B cell (primary cell): ENCODE results near the gene PDPK1. TPM values are rescaled to one million over a fixed set of nuclear protein-coding genes. Genes with fewer than 3 reads are reported as not detected.

ENCODE experiments used
- ATAC-seq: fragments of 200-7000 bp; cut with Tn5 transposase; one replicate; pipeline ENCODE4 v1.10.0; 2021; ENCODE audit warnings: low read depth, mild to moderate bottlenecking, moderate number of reproducible peaks, moderate library complexity
- CTCF ChIA-PET: fragments of 350-600 bp; sonication (Branson Sonifier 250); formaldehyde crosslinking; loops from one replicate; lab custom pipeline; 2021; ENCODE audit warnings: antibody characterized with exemption, inconsistent platforms; lab: Charles Lee
- POLR2A ChIA-PET: fragments of 350-600 bp; sonication (Branson Sonifier 250); formaldehyde crosslinking; loops from one replicate; lab custom pipeline; 2021; ENCODE audit warnings: antibody characterized with exemption; lab: Charles Lee
- DNase-seq: peaks from one replicate; pipeline ENCODE4 v3.0.0; 2013
- H2AFZ ChIP-seq: 2 replicates; pipeline ENCODE4 v1.6.1; 2012; ENCODE audit warnings: mild to moderate bottlenecking, low read depth, low read length; ENCODE audit not compliant: insufficient read depth, poor library complexity, severe bottlenecking
- H3K27ac ChIP-seq, 2 donors: 1 replicate in 1 of 2; 2 replicates in 1 of 2; pipeline ENCODE4 v1.5.1; 2012 to 2013; ENCODE audit warnings: low read length in 2 of 2, mild to moderate bottlenecking in 2 of 2, moderate library complexity in 1 of 2
- H3K27me3 ChIP-seq, 4 experiments: fragments of 200-600 bp in 1 of 4; sonication (generic) in 1 of 4; replicated peaks in 1 of 4; 1 replicate in 2 of 4; 2 replicates in 2 of 4; pipeline versions ENCODE4 v1.6.1 to v1.7.0; 2013 to 2016; ENCODE audit warnings: low read length in 3 of 4, mild to moderate bottlenecking in 2 of 4, mixed read lengths in 1 of 4, moderate library complexity in 1 of 4; ENCODE audit not compliant: insufficient read depth in 4 of 4, control insufficient read depth in 3 of 4; ENCODE audit errors: control extremely low read depth in 1 of 4
- H3K36me3 ChIP-seq, 2 experiments: replicated peaks in 1 of 2; 1 replicate in 1 of 2; 2 replicates in 1 of 2; pipeline versions ENCODE4 v1.6.1 to v1.7.1; 2013; ENCODE audit warnings: low read length in 1 of 2; ENCODE audit not compliant: insufficient read depth in 2 of 2, control insufficient read depth in 1 of 2; ENCODE audit errors: control extremely low read depth in 1 of 2, extremely low read depth in 1 of 2
- H3K4me1 ChIP-seq, 2 donors: fragments of 200-600 bp in 1 of 2; sonication (generic) in 1 of 2; 1 replicate in 1 of 2; 2 replicates in 1 of 2; pipeline versions ENCODE4 v1.5.1 to v1.6.1; 2013 to 2017; ENCODE audit warnings: low read length in 2 of 2; ENCODE audit not compliant: control insufficient read depth in 2 of 2, insufficient read depth in 2 of 2
- H3K4me2 ChIP-seq: replicated peaks from 2 replicates; pipeline ENCODE3; 2012; ENCODE audit warnings: mild to moderate bottlenecking, low read depth, low read length; ENCODE audit not compliant: poor library complexity, severe bottlenecking
- H3K4me3 ChIP-seq, 5 experiments: fragments of 200-600 bp in 1 of 5; sonication (generic) in 1 of 5; 1 replicate in 3 of 5; 2 replicates in 2 of 5; pipeline versions ENCODE4 v1.5.1 to v1.7.0; 2011 to 2016; ENCODE audit warnings: low read length in 4 of 5, mild to moderate bottlenecking in 4 of 5, low read depth in 2 of 5, control low read depth in 1 of 5, moderate library complexity in 1 of 5; ENCODE audit not compliant: insufficient read depth in 1 of 5; ENCODE audit errors: control extremely low read depth in 1 of 5, extremely low read depth in 1 of 5
- H3K79me2 ChIP-seq: fragments of 200-600 bp; sonication (generic); one replicate; pipeline ENCODE4 v1.6.0; 2016; ENCODE audit warnings: low read length; ENCODE audit not compliant: control insufficient read depth, insufficient read depth
- H3K9ac ChIP-seq: fragments of 200-600 bp; sonication (generic); 2 replicates; pipeline ENCODE4 v1.6.1; 2017; ENCODE audit warnings: mild to moderate bottlenecking, low read length, moderate library complexity
- H3K9me3 ChIP-seq, 3 donors: one replicate each; pipeline versions ENCODE4 v1.6.1 to v1.7.1; 2013; ENCODE audit warnings: low read length in 2 of 3; ENCODE audit not compliant: control insufficient read depth in 2 of 3, insufficient read depth in 1 of 3; ENCODE audit errors: control extremely low read depth in 1 of 3
- H4K20me1 ChIP-seq: 2 replicates; pipeline ENCODE4 v1.6.0; 2012; ENCODE audit warnings: mild to moderate bottlenecking, low read length; ENCODE audit not compliant: insufficient read depth, control insufficient read depth, poor library complexity, severe bottlenecking
- H3K27ac Mint-ChIP-seq: one replicate; pipeline ENCODE4 v1.8.0; 2021; ENCODE audit warnings: mixed read lengths
- H3K27me3 Mint-ChIP-seq: one replicate; pipeline ENCODE4 v1.8.0; 2021; ENCODE audit warnings: mixed read lengths
- H3K4me1 Mint-ChIP-seq: one replicate; pipeline ENCODE4 v1.8.0; 2021; ENCODE audit warnings: mixed read lengths
- H3K4me3 Mint-ChIP-seq: one replicate; pipeline ENCODE4 v1.8.0; 2021; ENCODE audit warnings: mixed read lengths
- H3K9me3 Mint-ChIP-seq: one replicate; pipeline ENCODE4 v1.8.0; 2022; ENCODE audit warnings: mixed read lengths; ENCODE audit not compliant: insufficient read depth
- EZH2 ChIP-seq: IDR thresholded peaks from 2 replicates; pipeline ENCODE4 v1.6.1; 2012; ENCODE audit warnings: borderline replicate concordance, low read depth, mild to moderate bottlenecking, moderate library complexity, low read length; ENCODE audit not compliant: insufficient read depth, poor library complexity, severe bottlenecking
- WGBS: methylation state at CpG from one replicate; pipeline ENCODE4 v1.1.5; 2013; ENCODE audit warnings: missing lambda C conversion rate; ENCODE audit not compliant: insufficient coverage; 5-methylcytosine and 5-hydroxymethylcytosine counted together
- intact Hi-C: fragments of 100-400 bp; cut with micrococcal nuclease; formaldehyde crosslinking; loops from one replicate; pipeline ENCODE4 v1.10.0; 2022
- polyA plus RNA-seq: library from polyadenylated mRNA; depleted of rRNA; stranded (reverse); fragments of >200 nt; gene quantifications from 2 replicates; pipeline ENCODE4 v1.2.3, GENCODE V29; 2012
- total RNA-seq, 2 donors: library from RNA; stranded (reverse); fragments of 120-200 nt in 1 of 2; gene quantifications; 1 replicate in 1 of 2; 2 replicates in 1 of 2; pipeline versions ENCODE4 v1.2.3 to v1.2.4, GENCODE V29; 2013 to 2022
- TF ChIP-seq, protein P1 (sequence below): fragments of 200-600 bp; IDR thresholded peaks from one replicate; pipeline ENCODE4 v1.8.0; 2022; ENCODE audit warnings: antibody characterized with exemption, mild to moderate bottlenecking

The PDPK1 gene
- total and polyA plus RNA-seq, 2 donors (not counting 1 experiment from before 2014, with no cell fraction given): 32.5 to 84.1 TPM

GRCh38 chr16:2527071-2527783 is 10.6 kb upstream of the PDPK1 start:
- ChIA-PET CTCF (no interaction called here), POLR2A (interaction anchor here (0.8 kb wide), 1 partner anchor 10 kb away, joined by 4 read pairs; the partner anchor contains the start of gene PDPK1)
- WGBS: 100% methylated on average over 7 of the region's 12 CpGs
- Histone ChIP-seq H3K9me3 (no peaks in the 10 kb centered on the region), H3K4me1 (peaks cover 8 to 9% of the 10 kb centered on the region in 2 donors), H3K79me2 (peaks cover 68% of the 10 kb centered on the region), H3K27me3 (no peaks in the 10 kb centered on the region), H3K4me2 (no peak overlapping the region), H3K27ac (no peak overlapping the region), H3K4me3 (no peak overlapping the region), H4K20me1 (peaks cover 16% of the 10 kb centered on the region), H3K36me3 (peaks cover 0 to 64% of the 10 kb centered on the region in 2 experiments), H3K9ac (no peak overlapping the region), H2AFZ (no peak overlapping the region)
- DNase-seq (no peak), ATAC-seq (no peak)
- Mint-ChIP-seq H3K4me1 (peaks cover 22% of the 10 kb centered on the region), H3K9me3 (no peaks in the 10 kb centered on the region), H3K27ac (no peak overlapping the region), H3K27me3 (no peaks in the 10 kb centered on the region), H3K4me3 (no peak overlapping the region)
- TF ChIP-seq, protein P1, sequence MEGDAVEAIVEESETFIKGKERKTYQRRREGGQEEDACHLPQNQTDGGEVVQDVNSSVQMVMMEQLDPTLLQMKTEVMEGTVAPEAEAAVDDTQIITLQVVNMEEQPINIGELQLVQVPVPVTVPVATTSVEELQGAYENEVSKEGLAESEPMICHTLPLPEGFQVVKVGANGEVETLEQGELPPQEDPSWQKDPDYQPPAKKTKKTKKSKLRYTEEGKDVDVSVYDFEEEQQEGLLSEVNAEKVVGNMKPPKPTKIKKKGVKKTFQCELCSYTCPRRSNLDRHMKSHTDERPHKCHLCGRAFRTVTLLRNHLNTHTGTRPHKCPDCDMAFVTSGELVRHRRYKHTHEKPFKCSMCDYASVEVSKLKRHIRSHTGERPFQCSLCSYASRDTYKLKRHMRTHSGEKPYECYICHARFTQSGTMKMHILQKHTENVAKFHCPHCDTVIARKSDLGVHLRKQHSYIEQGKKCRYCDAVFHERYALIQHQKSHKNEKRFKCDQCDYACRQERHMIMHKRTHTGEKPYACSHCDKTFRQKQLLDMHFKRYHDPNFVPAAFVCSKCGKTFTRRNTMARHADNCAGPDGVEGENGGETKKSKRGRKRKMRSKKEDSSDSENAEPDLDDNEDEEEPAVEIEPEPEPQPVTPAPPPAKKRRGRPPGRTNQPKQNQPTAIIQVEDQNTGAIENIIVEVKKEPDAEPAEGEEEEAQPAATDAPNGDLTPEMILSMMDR: no peak
- no peak for TF ChIP-seq EZH2
- intact Hi-C loops: no loop called here

GRCh38 chr16:2527784-2528100 is 10.1 kb upstream of the PDPK1 start:
- peaks cover 0 to 63% of the 10 kb centered on the region in 2 experiments for H3K36me3 ChIP-seq

More at GRCh38 chr16:2527784-2528100, 10.1 kb upstream of the PDPK1 start:
- Histone ChIP-seq H3K27ac (no peak overlapping the region), H2AFZ (no peak overlapping the region), H3K4me1 (peaks cover 8 to 14% of the 10 kb centered on the region in 2 donors), H3K4me2 (no peak overlapping the region), H3K9ac (no peak overlapping the region), H3K27me3 (no peaks in the 10 kb centered on the region), H3K9me3 (no peaks in the 10 kb centered on the region), H3K4me3 (no peak overlapping the region), H4K20me1 (peaks cover 16% of the 10 kb centered on the region), H3K79me2 (peaks cover 64% of the 10 kb centered on the region)
- H3K27ac Mint-ChIP-seq: no peak overlapping the region
- no peak for ATAC-seq
- ChIA-PET POLR2A (no interaction called here), CTCF (no interaction called here)
- DNase-seq: no peak
- over 99% methylated on average over 24 of the region's 24 CpGs for WGBS
- TF ChIP-seq, protein P1: no peak
- no peak for TF ChIP-seq EZH2
- no peaks in the 10 kb centered on the region for H3K27me3 Mint-ChIP-seq
- peaks cover 22% of the 10 kb centered on the region for H3K4me1 Mint-ChIP-seq
- H3K4me3 Mint-ChIP-seq: no peak overlapping the region
- H3K9me3 Mint-ChIP-seq: no peaks in the 10 kb centered on the region
- intact Hi-C loops: no loop called here
